ENCODE results near the gene CTNNA3. TPM values are rescaled to one million over a fixed set of nuclear protein-coding genes. Genes with fewer than 3 reads are reported as not detected.

CTNNA3 gene
- total RNA-seq, 2 donors from 2014 or later = 0.37 to 1.1 TPM

GRCh38 chr10:67046507-67046906 lies 649.5 kb downstream of the CTNNA3 start:
- H3K27ac ChIP-seq = no peak overlapping the region
- H3K4me3 ChIP-seq = no peak overlapping the region
- DNase-seq = no peak
- H3K36me3 ChIP-seq = no peaks in the 10 kb centered on the region
- no peaks in the 10 kb centered on the region for H3K27me3 ChIP-seq
- no peaks in the 10 kb centered on the region for H3K9me3 ChIP-seq
- TF ChIP-seq, protein P1, sequence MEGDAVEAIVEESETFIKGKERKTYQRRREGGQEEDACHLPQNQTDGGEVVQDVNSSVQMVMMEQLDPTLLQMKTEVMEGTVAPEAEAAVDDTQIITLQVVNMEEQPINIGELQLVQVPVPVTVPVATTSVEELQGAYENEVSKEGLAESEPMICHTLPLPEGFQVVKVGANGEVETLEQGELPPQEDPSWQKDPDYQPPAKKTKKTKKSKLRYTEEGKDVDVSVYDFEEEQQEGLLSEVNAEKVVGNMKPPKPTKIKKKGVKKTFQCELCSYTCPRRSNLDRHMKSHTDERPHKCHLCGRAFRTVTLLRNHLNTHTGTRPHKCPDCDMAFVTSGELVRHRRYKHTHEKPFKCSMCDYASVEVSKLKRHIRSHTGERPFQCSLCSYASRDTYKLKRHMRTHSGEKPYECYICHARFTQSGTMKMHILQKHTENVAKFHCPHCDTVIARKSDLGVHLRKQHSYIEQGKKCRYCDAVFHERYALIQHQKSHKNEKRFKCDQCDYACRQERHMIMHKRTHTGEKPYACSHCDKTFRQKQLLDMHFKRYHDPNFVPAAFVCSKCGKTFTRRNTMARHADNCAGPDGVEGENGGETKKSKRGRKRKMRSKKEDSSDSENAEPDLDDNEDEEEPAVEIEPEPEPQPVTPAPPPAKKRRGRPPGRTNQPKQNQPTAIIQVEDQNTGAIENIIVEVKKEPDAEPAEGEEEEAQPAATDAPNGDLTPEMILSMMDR (IDR thresholded peaks at IDR 0.05) = no peak
- no peaks in the 10 kb centered on the region for H3K4me1 ChIP-seq
- H3K9ac ChIP-seq (ENCODE audit: low read depth in 2 of 2, low read length in 2 of 2) = no peak overlapping the region
- intact Hi-C loops (cut with DNase I) = no loop called here

GRCh38 chr10:67045404-67045803 lies 650.6 kb downstream of the CTNNA3 start:
- no peak overlapping the region for H3K4me3 ChIP-seq
- no peak overlapping the region for H3K27ac ChIP-seq
- no peak overlapping the region for H3K9ac ChIP-seq (ENCODE audit: low read depth in 2 of 2, low read length in 2 of 2)
- no peaks in the 10 kb centered on the region for H3K36me3 ChIP-seq
- no peak for DNase-seq
- H3K9me3 ChIP-seq = no peaks in the 10 kb centered on the region
- TF ChIP-seq, protein P1 (IDR thresholded peaks at IDR 0.05) = no peak
- no peaks in the 10 kb centered on the region for H3K4me1 ChIP-seq
- intact Hi-C loops (cut with DNase I) = no loop called here
- H3K27me3 ChIP-seq = no peaks in the 10 kb centered on the region

- TF ChIP-seq, protein P1 (IDR thresholded peaks at IDR 0.05) = no peak
- no peaks in the 10 kb centered on the region for H3K4me1 ChIP-seq
- no peak for DNase-seq
- H3K9me3 ChIP-seq = no peaks in the 10 kb centered on the region
- intact Hi-C loops (cut with DNase I) = no loop called here
- H3K27ac ChIP-seq = no peak overlapping the region
- H3K4me3 ChIP-seq = no peak overlapping the region
- H3K27me3 ChIP-seq = no peaks in the 10 kb centered on the region
- no peak overlapping the region for H3K9ac ChIP-seq (ENCODE audit: low read depth in 2 of 2, low read length in 2 of 2)
- H3K36me3 ChIP-seq = no peaks in the 10 kb centered on the region
These were observed 653.0 kb downstream of the CTNNA3 start for GRCh38 chr10:67043041-67043440.

GRCh38 chr10:67036808-67037207 lies 659.2 kb downstream of the CTNNA3 start:
- Histone ChIP-seq H3K27me3 (no peaks in the 10 kb centered on the region), H3K4me3 (no peak overlapping the region), H3K36me3 (no peaks in the 10 kb centered on the region), H3K4me1 (no peaks in the 10 kb centered on the region), H3K9ac (ENCODE audit: low read depth in 2 of 2, low read length in 2 of 2) (no peak overlapping the region), H3K27ac (no peak overlapping the region), H3K9me3 (no peaks in the 10 kb centered on the region)
- intact Hi-C loops (cut with DNase I) = no loop called here
- DNase-seq = no peak
- TF ChIP-seq, protein P1 (IDR thresholded peaks at IDR 0.05) = no peak

GRCh38 chr10:67033878-67034277 lies 662.1 kb downstream of the CTNNA3 start:
- TF ChIP-seq, protein P1 (IDR thresholded peaks at IDR 0.05) = no peak
- intact Hi-C loops (cut with DNase I) = no loop called here
- H3K27me3 ChIP-seq = no peaks in the 10 kb centered on the region
- H3K4me1 ChIP-seq = no peaks in the 10 kb centered on the region
- H3K36me3 ChIP-seq = no peaks in the 10 kb centered on the region
- no peak overlapping the region for H3K9ac ChIP-seq (ENCODE audit: low read depth in 2 of 2, low read length in 2 of 2)
- DNase-seq = no peak
- no peak overlapping the region for H3K27ac ChIP-seq
- no peaks in the 10 kb centered on the region for H3K9me3 ChIP-seq
- no peak overlapping the region for H3K4me3 ChIP-seq

GRCh38 chr10:67022099-67022498 lies 673.9 kb downstream of the CTNNA3 start:
- Histone ChIP-seq H3K27me3 (no peaks in the 10 kb centered on the region), H3K36me3 (no peaks in the 10 kb centered on the region), H3K4me3 (no peak overlapping the region), H3K4me1 (no peaks in the 10 kb centered on the region), H3K9ac (ENCODE audit: low read depth in 2 of 2, low read length in 2 of 2) (no peak overlapping the region), H3K9me3 (no peaks in the 10 kb centered on the region), H3K27ac (no peak overlapping the region)
- TF ChIP-seq, protein P1 (IDR thresholded peaks at IDR 0.05) = no peak
- no peak for DNase-seq
- intact Hi-C loops (cut with DNase I) = no loop called here

All from colonic mucosa (tissue), 4 donors.